GM12892 (cell line): ENCODE results near the gene CD1B.

Experiments used
- POLR2A ChIP-seq: IDR thresholded peaks from 2 replicates; pipeline ENCODE4 v1.6.1; 2011; ENCODE audit warnings: low read depth, low read length, control low read depth
- POLR2AphosphoS5 ChIP-seq: IDR thresholded peaks from 2 replicates; pipeline ENCODE4 v1.6.1; 2011; ENCODE audit warnings: low read depth, low read length, control low read depth

GRCh38 chr1:158371188-158371953 is 40.0 kb upstream of the CD1B start:
- TF ChIP-seq POLR2AphosphoS5 (no peak), POLR2A (no peak)
